ENCODE data around the gene PSMB2.

- TF ChIP-seq, protein P1, sequence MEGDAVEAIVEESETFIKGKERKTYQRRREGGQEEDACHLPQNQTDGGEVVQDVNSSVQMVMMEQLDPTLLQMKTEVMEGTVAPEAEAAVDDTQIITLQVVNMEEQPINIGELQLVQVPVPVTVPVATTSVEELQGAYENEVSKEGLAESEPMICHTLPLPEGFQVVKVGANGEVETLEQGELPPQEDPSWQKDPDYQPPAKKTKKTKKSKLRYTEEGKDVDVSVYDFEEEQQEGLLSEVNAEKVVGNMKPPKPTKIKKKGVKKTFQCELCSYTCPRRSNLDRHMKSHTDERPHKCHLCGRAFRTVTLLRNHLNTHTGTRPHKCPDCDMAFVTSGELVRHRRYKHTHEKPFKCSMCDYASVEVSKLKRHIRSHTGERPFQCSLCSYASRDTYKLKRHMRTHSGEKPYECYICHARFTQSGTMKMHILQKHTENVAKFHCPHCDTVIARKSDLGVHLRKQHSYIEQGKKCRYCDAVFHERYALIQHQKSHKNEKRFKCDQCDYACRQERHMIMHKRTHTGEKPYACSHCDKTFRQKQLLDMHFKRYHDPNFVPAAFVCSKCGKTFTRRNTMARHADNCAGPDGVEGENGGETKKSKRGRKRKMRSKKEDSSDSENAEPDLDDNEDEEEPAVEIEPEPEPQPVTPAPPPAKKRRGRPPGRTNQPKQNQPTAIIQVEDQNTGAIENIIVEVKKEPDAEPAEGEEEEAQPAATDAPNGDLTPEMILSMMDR (IDR thresholded peaks at IDR 0.05; ENCODE audit: insufficient read depth, low read depth, low read length) = no peak
- no peak for TF ChIP-seq EZH2 (IDR thresholded peaks at IDR 0.05; ENCODE audit: insufficient read depth, low read length)
Observed at GRCh38 chr1:35605867-35606182, 35.5 kb downstream of the PSMB2 start.

Measured in astrocyte (in vitro differentiated cells and primary cell).